HG03460 (cell line): Measurements from ENCODE around the gene BCL2L11.

Experiments
- ATAC-seq: cut with Tn5 transposase; IDR thresholded peaks from one replicate; pipeline ENCODE4 v1.9.1; 2021; ENCODE audit not compliant: unreplicated experiment

BCL2L11 gene

DNA sequence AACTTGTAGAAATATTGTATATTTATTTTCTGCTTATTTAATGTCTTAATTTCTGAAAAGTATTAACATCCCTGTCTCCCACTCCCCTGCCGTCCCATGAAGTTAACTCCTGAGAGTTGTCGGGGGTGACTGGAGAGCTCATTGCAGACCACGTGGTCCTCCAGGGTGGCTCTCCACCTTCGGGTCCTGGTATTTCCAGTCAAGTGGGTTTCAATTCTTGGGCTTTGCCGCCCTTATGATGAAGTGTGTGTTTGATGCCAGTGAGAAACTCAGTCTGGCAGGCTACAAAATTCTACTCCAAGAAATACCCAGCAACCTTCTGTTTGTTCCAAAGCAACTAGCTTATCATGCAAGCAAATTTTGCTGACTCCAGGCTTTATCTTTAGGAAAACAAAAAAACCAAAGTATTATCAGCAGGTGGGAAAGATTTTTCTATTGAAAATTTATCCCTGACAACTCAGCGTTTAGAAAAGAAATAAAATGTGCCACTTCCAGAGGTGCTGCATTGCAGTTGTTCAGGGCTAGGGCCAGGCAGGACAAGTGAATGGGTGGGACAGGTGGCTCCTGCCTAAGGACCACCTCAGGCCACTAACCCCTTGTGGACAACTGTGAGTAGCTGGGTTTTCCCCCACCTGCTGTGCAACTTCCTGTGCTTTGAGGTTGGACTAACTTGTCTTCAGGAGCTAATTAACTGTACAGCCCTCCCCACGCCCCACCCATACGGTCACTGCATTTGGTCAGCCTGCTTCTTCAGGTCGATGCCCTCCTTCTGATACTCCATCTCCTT lies 46.6 kb downstream of the BCL2L11 start:
- ATAC-seq, result no peak

GRCh38 chr2:111167863-111168162 lies 47.1 kb downstream of the BCL2L11 start:
- no peak for ATAC-seq

- peak; percentile 60 for ATAC-seq
These were observed 48.0 kb downstream of the BCL2L11 start for GRCh38 chr2:111168528-111169239.

- ATAC-seq, result no peak
These were observed 48.6 kb downstream of the BCL2L11 start for GRCh38 chr2:111169268-111169667.

DNA sequence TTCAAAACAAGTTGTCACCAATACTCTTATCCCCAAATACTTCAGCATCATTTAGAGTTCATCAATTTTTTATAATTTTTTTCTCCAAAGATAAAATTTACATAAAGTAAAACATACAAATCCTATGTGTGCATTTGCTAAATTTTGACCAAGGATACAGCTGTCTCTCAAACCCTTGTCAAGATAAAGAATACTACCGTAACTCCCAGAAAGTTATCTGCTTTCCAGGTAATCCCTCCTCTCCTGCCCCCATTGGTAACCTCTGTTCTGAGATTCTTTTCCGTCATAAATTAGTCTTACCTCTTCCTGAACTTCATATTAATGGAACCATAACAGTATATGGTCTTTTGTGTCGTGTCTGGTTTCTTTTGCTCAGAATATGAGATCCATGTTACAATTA lies 49.2 kb downstream of the BCL2L11 start:
- ATAC-seq, result no peak

- ATAC-seq, result no peak
These were observed 50.7 kb downstream of the BCL2L11 start for GRCh38 chr2:111171337-111171930.

- no peak for ATAC-seq
These were observed 52.0 kb downstream of the BCL2L11 start for GRCh38 chr2:111172666-111173065.

DNA sequence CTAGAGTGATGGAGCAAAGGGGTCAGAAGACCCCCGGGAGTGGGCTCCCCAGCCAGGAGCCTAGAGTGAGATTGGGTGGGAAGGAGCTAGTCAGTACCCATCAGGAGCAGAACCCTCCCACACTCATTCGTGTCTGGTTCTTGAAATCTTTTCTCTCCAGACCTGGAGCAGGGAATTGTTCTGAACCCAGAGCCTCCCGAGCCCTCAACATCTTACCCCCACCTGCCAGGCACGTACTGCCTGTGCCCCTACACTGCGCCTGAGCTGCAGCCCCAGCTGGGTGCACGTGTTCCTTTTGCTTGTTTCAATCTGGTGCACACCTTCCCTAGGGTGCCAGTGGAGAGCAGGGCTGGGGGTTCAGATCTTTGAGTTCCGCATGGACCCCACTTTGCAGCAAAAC lies 52.6 kb downstream of the BCL2L11 start:
- no peak for ATAC-seq

DNA sequence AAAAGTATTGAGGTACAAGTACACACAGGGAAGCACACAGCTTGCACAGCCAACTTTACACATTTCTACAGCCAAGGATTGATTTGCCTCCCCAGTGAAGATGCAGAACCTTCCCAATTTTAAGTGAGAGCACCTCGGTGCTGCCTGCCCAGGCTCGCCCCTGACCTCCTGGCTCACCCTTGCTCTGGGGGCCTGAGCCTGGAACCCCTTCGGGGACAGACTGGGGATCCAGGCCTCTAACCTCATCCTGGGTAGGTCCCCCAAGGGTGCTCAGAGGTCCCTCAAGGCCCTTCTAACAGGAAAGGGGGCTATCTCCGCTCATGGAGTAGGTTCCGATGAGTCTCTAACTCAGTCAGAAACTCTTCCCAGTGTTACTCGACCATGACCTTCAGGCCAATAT lies 53.1 kb downstream of the BCL2L11 start:
- ATAC-seq, result no peak

GRCh38 chr2:111175615-111176014 lies 54.9 kb downstream of the BCL2L11 start:
- ATAC-seq, result no peak

- no peak for ATAC-seq
These were observed 55.7 kb downstream of the BCL2L11 start for GRCh38 chr2:111176388-111176787.

DNA sequence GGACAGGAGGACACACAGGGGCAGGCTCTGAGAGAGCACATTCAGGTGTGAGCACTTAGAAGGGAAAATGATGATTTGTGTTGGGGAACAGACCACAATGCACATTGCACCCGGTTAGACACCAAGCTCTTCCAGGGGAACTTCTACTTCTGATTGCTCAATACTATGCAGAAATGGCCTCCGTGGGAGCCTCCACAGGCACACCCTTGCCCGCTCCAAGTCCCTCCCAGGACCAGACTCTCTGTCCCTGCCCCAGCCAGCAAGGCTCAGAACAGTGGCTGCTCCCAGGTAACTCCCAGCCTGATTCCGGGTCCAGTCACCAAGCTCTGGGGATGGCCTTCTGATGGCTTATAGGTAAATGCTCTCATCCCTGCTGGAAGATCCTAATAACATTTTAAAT lies 56.2 kb downstream of the BCL2L11 start:
- no peak for ATAC-seq

GRCh38 chr2:111178296-111178695 lies 57.6 kb downstream of the BCL2L11 start:
- ATAC-seq, result no peak

GRCh38 chr2:111178730-111179405 lies 58.2 kb downstream of the BCL2L11 start:
- ATAC-seq, result no peak

DNA sequence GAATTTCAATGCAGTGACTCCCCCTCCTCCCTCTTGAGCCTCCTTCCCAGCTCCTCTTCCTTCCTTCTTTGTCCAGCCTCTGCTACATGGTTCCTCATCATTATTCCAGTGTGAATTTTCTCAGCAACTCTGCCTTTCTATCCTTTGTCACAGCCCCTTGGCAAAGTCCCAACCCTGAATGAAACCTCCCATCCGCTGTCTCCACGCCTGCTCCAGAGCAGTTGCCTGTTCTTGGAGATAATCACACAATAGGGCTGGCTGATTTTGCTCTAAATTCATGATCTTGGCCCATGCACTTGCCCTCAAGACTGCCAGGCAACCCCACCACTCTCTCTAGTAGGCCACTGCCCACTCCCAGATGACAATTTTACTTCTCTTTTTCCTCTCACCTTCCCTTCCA lies 61.4 kb downstream of the BCL2L11 start:
- ATAC-seq, result no peak

GRCh38 chr2:111182740-111183139 lies 62.0 kb downstream of the BCL2L11 start:
- no peak for ATAC-seq

- ATAC-seq, result no peak
These were observed 64.1 kb downstream of the BCL2L11 start for GRCh38 chr2:111184725-111185310.

- no peak for ATAC-seq
These were observed 64.8 kb downstream of the BCL2L11 start for GRCh38 chr2:111185361-111186022.

DNA sequence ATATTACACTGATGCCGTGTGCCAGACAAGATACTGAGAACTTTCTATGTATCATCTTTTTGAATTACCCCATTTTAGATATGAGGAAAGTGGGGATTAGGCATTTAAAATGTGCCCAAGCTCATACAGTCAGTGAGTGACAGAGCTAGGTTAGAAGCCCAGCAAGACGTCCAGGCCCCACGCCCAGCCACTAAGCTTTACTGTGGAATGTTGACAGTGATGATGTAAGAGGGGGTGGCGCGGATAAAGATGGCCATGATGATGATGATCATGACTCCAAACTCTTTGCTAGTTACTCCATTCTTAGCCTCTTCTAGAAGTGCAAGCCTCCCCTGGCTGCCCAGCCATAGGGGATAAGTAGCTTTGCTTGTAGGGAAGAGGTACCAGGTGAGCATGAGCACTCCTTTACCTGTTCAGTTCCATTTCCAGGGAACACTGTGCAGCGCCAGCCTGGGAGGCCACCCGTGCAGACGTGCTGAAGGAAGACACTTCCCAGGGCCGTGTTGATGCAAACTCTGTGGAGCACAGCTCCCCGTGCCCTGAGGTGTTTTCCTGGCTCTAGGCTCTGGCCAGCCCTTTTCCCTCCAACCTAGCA lies 65.5 kb downstream of the BCL2L11 start:
- no peak for ATAC-seq

DNA sequence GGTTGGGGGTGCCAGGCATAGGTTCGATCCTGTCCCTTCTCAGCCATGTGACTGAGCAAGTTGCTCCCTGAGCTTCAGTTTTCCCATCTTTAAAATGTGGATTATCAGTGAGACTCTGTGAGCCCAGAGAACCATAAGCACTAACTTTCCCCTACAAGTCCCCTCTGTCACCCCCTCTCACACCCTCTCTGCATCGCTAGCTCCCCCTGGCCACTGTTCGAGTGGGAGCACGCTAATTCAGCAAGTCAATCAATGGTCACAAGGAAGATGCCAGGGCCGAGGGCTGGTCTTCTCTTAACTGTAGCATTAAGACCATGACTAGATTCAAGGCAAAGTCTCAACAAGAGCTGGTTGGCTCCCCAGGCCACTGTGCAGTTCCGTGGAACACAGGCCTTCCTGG lies 66.2 kb downstream of the BCL2L11 start:
- no peak for ATAC-seq
